Myocyte (in vitro differentiated cells): ENCODE data around the gene PCDHGA11. TPM values are rescaled to one million over a fixed set of nuclear protein-coding genes. Genes with fewer than 3 reads are reported as not detected.
"Not testable (repeated sequence)": the region's sequence is repeated elsewhere in the genome, so short reads cannot be mapped to it uniquely, and the experiment has no call there.

Experiments
- DNase-seq: peaks from one replicate; pipeline ENCODE4 v3.0.0-alpha.2; 2012; ENCODE audit warnings: low read depth
- total RNA-seq: library from RNA; depleted of rRNA; stranded (reverse); fragments of >200 nt; gene quantifications from 2 replicates; pipeline ENCODE4 v1.2.3, GENCODE V29; 2014

The PCDHGA11 gene
- total RNA-seq, 1 donor from 2014 or later = 2.0 TPM

DNA sequence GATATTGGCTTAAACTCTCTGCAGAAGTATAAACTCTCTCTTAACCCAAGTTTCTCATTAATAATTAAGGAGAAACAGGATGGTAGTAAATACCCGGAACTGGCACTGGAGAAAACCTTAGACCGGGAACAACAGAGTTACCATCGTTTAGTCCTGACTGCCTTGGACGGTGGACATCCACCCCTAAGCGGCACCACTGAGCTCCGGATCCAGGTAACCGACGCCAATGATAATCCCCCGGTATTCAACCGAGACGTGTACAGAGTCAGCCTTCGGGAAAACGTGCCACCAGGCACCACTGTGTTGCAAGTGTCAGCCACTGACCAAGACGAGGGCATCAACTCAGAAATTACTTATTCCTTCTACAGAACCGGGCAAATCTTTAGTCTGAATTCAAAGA is 22.2 kb upstream of the PCDHGA11 start:
- no peak for DNase-seq

DNA sequence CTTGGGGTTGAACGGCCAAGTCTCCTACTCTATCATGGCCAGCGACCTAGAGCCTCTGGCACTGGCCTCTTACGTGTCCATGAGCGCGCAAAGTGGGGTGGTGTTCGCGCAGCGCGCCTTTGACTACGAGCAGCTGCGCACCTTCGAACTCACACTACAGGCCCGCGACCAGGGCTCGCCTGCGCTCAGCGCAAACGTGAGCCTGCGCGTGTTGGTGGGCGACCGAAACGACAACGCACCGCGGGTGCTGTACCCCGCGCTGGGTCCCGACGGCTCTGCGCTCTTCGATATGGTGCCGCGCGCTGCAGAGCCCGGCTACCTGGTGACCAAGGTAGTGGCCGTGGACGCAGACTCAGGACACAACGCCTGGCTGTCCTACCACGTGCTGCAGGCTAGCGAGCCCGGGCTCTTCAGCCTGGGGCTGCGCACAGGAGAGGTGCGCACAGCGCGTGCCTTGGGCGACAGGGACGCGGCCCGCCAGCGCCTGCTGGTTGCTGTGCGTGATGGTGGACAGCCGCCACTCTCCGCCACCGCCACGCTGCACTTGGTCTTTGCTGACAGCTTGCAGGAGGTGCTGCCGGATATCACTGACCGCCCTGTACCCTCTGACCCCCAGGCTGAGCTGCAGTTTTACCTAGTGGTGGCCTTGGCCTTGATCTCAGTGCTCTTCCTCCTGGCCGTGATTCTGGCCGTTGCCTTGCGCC is 21.1 kb upstream of the PCDHGA11 start:
- no peak for DNase-seq

DNA sequence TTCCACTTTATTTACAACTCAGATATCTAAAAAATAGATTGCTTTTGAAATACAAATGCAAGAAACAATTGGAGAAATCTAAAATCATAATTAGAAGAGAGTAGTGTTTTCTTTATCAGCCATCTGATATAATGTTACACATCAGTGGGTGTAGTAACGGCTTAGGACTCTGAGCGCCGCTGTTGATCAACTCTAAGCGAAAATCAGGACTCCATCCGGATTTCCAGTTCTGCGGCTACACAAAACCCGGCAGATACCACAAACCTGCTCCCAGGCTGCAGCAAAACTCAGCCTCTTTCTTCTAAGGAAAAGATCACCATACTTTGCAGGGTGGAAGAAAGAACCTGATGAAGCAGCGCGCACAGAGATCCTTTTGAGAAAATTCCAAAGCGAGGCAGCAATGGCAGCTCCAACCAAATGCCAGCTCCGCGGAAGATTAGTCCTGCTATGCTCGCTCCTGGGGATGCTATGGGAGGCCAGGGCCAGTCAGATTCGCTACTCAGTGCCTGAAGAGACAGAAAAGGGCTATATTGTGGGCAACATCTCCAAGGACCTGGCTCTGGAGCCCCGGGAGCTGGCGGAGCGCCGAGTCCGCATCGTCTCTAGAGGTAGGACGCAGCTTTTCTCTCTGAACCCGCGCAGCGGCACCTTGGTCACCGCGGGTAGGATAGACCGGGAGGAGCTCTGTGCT is 18.2 kb upstream of the PCDHGA11 start, which contains the start of gene PCDHGA9:
TSS of gene PCDHGA9 (plus strand) at position 226 of the 691 bp plus-strand sequence. CDS start at position 401, 175 bp downstream.
- DNase-seq = no peak

DNA sequence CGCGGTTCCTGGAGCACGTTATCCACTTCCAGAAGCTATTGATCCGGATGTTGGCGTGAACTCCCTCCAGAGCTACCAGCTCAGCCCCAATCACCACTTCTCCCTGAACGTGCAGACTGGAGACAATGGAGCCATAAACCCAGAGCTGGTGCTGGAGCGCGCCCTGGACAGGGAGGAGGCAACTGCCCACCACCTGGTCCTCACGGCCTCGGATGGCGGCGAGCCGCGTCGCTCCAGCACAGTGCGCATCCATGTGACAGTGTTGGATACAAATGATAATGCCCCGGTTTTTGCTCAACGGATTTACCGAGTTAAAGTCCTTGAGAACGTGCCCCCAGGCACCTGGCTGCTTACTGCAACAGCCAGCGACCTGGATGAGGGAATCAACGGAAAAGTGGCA is 17.5 kb upstream of the PCDHGA11 start:
- DNase-seq = no peak

DNA sequence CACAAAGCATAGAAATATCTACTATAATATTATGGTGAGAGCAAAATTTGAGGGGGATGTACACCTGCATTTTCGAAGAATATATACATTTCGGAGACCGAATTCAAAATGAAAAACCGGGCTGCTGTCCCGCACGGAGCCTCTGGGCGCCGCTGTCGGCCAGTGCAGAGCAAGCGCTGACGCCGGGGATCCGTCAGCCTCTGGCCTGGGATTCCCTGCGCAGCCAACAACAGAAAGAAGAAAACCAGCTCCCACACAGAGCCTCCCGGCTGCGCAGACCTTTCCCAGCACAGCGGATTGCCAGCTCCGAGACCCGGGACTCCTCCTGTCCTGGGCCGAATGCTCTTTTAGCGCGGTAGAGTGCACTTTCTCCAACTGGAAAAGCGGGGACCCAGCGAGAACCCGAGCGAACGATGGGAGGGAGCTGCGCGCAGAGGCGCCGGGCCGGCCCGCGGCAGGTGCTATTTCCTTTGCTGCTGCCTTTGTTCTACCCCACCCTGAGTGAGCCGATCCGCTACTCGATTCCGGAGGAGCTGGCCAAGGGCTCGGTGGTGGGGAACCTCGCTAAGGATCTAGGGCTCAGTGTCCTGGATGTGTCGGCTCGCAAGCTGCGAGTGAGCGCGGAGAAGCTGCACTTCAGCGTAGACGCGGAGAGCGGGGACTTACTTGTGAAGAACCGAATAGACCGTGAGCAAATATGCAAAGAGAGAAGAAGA is 12.9 kb upstream of the PCDHGA11 start, which contains the start of gene PCDHGB6:
TSS of gene PCDHGB6 (plus strand) at position 232 of the 716 bp plus-strand sequence. CDS start at position 414, 182 bp downstream.
- not testable (repeated sequence) for DNase-seq

DNA sequence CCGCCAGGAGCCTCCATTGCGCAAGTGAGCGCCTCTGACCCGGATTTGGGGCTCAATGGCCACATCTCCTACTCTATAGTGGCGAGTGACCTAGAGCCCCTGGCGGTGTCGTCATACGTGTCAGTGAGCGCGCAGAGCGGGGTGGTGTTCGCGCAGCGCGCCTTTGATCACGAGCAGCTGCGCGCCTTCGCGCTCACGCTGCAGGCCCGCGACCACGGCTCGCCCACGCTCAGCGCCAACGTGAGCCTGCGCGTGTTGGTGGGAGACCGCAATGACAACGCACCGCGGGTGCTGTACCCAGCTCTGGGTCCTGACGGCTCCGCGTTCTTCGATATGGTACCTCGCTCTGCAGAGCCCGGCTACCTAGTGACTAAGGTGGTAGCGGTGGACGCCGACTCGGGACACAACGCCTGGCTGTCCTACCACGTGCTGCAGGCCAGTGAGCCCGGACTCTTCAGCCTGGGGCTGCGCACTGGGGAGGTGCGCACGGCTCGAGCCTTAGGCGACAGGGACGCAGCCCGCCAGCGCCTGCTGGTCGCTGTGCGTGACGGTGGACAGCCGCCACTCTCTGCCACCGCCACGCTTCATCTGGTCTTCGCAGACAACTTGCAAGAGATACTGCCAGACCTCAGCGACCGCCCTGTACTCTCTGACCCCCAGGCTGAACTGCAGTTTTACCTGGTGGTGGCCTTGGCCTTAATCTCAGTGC is 11.1 kb upstream of the PCDHGA11 start:
- no peak for DNase-seq

DNA sequence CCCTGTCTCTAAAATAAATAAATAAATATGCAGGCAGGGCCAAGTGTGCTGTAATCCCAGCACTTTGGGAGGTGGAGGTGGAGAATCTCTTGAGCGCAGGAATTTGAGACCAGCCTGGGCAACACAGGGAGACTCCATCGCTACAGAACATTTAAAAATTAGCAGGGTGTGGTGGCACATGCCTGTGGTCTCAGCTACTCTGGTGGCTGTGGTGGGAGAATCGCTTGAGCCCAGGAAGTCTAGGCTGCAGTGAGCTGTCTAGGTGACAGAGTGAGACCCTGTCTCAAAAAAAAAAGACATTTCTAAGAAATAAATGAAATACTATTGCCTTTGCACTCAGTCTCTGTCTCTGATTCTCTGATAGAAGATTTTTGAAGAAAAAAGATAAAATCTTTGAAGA is 9.3 kb upstream of the PCDHGA11 start:
- peak; percentile 37 for DNase-seq

DNA sequence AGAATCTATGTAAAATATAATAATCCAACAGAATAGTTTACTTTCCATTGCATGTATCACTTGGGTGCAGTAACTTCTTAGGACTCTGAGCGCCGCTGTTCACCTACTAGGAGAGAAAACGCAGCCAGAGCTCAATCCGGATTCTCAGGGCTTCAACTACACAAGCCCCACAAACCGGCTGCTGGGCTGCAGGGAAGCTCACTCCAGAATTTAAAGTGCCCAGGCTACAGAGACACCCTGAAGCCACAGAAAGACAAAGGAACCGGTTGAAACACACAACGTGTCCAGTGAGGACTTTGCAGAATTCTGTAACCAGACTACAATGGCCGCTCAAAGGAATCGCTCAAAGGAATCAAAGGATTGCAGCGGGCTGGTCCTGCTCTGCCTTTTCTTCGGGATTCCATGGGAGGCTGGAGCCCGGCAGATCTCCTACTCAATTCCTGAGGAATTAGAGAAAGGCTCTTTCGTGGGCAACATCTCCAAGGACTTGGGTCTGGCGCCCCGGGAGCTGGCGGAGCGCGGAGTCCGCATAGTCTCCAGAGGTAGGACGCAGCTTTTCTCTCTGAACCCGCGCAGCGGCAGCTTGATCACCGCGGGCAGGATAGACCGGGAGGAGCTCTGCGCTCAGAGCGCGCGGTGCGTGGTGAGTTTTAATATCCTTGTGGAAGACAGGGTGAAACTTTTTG is 7.9 kb upstream of the PCDHGA11 start, which contains the start of gene PCDHGA10:
TSS of gene PCDHGA10 (plus strand) at position 134 of the 686 bp plus-strand sequence. CDS start at position 323, 189 bp downstream.
- peak; percentile 83 for DNase-seq

DNA sequence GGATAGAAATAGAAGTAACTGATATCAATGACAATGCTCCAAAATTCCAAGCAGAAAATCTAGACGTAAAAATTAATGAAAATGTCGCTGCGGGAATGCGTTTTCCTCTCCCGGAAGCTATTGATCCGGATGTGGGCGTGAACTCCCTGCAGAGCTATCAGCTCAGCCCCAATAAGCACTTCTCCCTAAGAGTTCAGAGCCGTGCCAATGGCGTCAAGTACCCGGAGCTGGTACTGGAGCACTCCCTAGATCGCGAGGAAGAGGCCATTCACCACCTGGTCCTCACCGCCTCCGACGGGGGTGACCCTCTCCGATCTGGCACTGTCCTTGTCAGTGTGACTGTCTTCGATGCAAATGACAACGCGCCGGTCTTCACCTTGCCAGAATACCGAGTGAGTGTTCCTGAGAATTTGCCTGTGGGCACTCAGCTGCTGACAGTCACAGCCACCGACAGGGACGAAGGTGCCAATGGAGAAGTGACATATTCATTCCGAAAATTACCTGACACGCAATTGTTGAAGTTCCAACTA is 7.2 kb upstream of the PCDHGA11 start:
- peak; percentile 5 for DNase-seq

DNA sequence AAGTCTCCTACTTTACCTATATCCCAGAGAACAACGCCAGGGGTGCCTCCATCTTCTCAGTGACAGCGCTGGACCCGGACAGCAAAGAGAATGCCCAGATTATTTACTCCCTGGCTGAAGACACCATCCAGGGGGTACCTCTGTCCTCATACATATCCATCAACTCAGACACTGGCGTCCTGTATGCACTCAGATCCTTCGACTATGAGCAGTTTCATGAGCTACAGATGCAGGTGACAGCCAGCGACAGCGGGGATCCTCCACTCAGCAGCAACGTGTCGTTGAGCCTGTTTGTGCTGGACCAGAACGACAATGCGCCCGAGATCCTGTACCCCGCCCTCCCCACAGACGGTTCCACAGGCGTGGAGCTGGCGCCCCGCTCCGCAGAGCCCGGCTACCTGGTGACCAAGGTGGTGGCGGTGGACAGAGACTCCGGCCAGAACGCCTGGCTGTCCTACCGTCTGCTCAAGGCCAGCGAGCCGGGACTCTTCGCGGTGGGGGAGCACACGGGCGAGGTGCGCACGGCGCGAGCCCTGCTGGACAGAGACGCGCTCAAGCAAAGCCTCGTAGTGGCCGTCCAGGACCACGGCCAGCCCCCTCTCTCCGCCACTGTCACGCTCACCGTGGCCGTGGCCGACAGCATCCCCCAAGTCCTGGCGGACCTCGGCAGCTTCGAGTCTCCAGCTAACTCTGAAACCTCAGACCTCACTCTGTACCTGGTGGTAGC is 6.1 kb upstream of the PCDHGA11 start:
- not testable (repeated sequence) for DNase-seq

DNA sequence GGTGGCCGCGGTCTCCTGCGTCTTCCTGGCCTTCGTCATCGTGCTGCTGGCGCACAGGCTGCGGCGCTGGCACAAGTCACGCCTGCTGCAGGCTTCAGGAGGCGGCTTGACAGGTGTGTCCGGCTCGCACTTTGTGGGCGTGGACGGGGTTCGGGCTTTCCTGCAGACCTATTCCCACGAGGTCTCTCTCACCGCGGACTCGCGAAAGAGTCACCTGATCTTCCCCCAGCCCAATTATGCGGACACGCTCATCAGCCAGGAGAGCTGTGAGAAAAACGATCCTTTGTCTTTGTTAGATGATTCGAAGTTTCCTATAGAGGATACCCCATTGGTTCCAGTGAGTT is 5.6 kb upstream of the PCDHGA11 start:
- not testable (repeated sequence) for DNase-seq

DNA sequence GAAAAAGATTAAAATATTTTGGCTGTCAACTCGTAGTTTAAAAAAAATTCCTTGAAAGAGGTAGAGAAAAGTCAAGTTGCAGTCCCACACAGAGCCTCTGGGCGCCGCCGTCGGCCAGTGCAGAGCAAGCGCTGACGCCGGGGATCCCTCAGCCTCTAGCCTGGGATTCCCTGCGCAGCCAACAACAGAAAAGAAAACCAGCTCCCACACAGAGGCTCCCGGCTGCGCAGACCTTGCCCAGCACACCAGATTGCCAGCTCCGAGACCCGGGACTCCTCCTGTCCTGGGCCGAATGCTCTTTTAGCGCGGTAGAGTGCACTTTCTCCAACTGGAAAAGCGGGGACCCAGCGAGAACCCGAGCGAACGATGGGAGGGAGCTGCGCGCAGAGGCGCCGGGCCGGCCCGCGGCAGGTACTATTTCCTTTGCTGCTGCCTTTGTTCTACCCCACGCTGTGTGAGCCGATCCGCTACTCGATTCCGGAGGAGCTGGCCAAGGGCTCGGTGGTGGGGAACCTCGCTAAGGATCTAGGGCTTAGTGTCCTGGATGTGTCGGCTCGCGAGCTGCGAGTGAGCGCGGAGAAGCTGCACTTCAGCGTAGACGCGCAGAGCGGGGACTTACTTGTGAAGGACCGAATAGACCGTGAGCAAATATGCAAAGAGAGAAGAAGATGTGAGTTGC is 3.2 kb upstream of the PCDHGA11 start, which contains the start of gene PCDHGB7:
TSS of gene PCDHGB7 (plus strand) at position 184 of the 679 bp plus-strand sequence. CDS start at position 367, 183 bp downstream.
- DNase-seq = not testable (repeated sequence)

DNA sequence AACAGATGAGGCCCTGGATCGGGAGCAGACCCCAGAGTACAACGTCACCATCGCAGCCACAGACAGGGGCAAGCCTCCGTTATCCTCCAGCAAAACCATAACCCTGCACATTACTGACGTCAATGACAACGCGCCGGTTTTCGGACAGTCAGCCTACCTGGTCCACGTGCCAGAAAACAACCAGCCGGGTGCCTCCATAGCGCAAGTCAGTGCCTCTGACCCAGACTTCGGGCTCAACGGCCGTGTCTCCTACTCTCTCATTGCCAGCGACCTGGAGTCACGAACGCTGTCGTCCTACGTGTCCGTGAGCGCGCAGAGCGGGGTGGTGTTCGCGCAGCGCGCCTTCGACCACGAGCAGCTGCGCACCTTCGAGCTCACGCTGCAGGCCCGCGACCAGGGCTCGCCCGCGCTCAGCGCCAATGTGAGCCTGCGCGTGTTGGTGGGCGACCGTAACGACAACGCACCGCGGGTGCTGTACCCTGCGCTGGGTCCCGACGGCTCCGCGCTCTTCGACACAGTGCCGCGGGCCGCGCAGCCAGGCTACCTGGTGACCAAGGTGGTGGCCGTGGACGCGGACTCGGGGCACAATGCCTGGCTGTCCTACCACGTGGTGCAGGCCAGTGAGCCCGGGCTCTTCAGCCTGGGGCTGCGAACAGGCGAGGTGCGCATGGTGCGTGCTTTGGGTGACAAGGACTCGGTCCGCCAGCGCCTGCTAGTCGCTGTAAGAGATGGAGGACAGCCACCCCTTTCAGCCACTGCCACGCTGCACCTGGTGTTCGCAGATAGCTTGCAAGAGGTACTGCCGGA is 1.6 kb upstream of the PCDHGA11 start:
- DNase-seq = no peak

DNA sequence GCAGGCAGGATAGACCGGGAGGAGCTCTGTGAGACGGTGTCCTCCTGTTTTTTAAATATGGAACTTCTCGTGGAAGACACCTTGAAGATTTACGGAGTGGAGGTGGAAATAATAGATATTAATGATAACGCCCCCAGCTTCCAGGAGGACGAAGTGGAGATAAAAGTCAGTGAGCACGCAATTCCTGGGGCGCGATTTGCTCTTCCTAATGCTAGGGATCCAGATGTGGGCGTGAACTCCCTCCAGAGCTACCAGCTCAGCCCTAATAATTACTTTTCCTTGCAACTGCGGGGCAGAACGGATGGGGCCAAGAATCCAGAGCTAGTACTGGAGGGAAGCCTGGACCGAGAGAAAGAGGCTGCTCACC is 621 bp downstream of the PCDHGA11 start:
- DNase-seq = no peak

DNA sequence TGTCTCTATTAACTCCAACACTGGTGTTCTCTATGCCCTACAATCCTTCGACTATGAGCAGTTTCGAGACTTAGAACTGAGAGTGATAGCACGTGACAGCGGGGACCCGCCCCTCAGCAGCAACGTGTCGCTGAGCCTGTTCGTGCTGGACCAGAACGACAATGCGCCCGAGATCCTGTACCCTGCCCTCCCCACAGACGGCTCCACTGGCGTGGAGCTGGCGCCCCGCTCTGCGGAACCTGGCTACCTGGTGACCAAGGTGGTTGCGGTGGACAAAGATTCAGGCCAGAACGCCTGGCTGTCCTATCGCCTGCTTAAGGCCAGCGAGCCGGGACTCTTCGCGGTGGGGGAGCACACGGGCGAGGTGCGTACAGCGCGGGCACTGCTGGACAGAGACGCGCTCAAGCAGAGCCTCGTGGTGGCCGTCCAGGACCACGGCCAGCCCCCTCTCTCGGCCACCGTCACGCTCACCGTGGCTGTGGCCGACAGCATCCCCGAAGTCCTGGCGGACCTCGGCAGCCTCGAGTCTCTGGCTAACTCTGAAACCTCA is 2.0 kb downstream of the PCDHGA11 start:
- DNase-seq = no peak

DNA sequence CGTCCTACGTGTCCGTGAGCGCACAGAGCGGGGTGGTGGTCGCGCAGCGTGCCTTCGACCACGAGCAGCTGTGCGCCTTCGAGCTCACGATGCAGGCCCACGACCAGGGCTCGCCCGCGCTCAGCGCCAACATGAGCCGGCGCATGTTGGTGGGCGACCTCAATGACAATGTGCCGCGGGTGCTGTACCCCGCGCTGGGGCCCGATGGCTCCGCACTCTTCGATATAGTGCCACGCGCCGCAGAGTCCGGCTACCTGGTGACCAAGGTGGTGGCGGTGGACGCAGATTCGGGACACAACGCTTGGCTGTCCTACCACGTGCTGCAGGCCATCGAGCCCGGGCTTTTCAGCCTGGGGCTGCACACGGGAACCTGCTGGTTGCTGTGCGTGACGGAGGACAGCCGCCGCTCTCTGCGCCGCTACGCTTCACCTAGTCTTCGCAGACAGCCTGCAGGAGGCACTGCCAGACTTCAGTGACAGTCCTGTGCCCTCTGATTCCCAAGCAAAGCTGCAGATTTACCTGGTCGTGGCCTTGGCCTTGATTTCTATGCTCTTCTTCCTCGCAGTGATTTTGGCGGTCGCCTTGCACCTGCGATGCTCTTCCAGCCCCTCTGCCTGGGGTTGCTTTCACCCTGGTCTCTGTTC is 7.1 kb downstream of the PCDHGA11 start:
- DNase-seq = no peak
